ENCODE results near the gene TCHP. TPM values are rescaled to one million over a fixed set of nuclear protein-coding genes. Genes with fewer than 3 reads are reported as not detected.

TCHP gene
- polyA plus RNA-seq, 1 donor from 2014 or later = 12.8 TPM

GRCh38 chr12:109858764-109859163 lies 41.3 kb upstream of the TCHP start:
- H3K36me3 ChIP-seq (ENCODE audit: insufficient read depth, low read length) = peaks cover 3% of the 10 kb centered on the region
- H3K27ac ChIP-seq (ENCODE audit: low read length) = no peak overlapping the region
- H3K27me3 ChIP-seq (ENCODE audit: insufficient read depth, low read depth, low read length) = no peaks in the 10 kb centered on the region

GRCh38 chr12:109860977-109861376 lies 39.1 kb upstream of the TCHP start:
- H2AFZ ChIP-seq (ENCODE audit: low read depth, low read length) = no peak overlapping the region
- no peak overlapping the region for H3K27ac ChIP-seq (ENCODE audit: low read length)
- H4K20me1 ChIP-seq (ENCODE audit: insufficient read depth) = no peaks in the 10 kb centered on the region

More at GRCh38 chr12:109858764-109859163, 41.3 kb upstream of the TCHP start:
- H3F3A ChIP-seq (ENCODE audit: insufficient read depth, low read length, poor library complexity, severe bottlenecking) = no peaks in the 10 kb centered on the region
- H3K79me2 ChIP-seq (replicated peaks; ENCODE audit: insufficient read depth, low read length) = no peaks in the 10 kb centered on the region
- H3K9me2 ChIP-seq (ENCODE audit: insufficient read depth, low read length) = no peaks in the 10 kb centered on the region
- H3K4me3 ChIP-seq (ENCODE audit: low read length) = no peak overlapping the region
- H3K9ac ChIP-seq (ENCODE audit: low read length) = no peak overlapping the region
- no peak overlapping the region for H2AFZ ChIP-seq (ENCODE audit: low read depth, low read length)
- no peaks in the 10 kb centered on the region for H4K20me1 ChIP-seq (ENCODE audit: insufficient read depth)
- TF ChIP-seq TAF1 (IDR thresholded peaks at IDR 0.05; ENCODE audit: low read depth) (no peak), POLR2AphosphoS5 (IDR thresholded peaks at IDR 0.05) (no peak), EP300 (conservative IDR thresholded peaks at IDR 0.05; ENCODE audit: poor library complexity, severe bottlenecking) (no peak), REST (IDR thresholded peaks at IDR 0.05; ENCODE audit: borderline replicate concordance) (no peak), MXI1 (conservative IDR thresholded peaks at IDR 0.05; ENCODE audit: poor library complexity, severe bottlenecking) (no peak), SMC3 (conservative IDR thresholded peaks at IDR 0.05; ENCODE audit: poor library complexity) (no peak), CTCF (IDR thresholded peaks at IDR 0.05; ENCODE audit: poor library complexity, severe bottlenecking) (no peak), RAD21 (conservative IDR thresholded peaks at IDR 0.05) (no peak), EZH2 (IDR thresholded peaks at IDR 0.05; ENCODE audit: borderline replicate concordance, insufficient read depth, low read length, poor library complexity, severe bottlenecking) (no peak)
- H3K4me2 ChIP-seq (ENCODE audit: low read length) = no peak overlapping the region
- no peaks in the 10 kb centered on the region for H3K9me3 ChIP-seq (ENCODE audit: low read length)

More at GRCh38 chr12:109860977-109861376, 39.1 kb upstream of the TCHP start:
- Histone ChIP-seq H3F3A (ENCODE audit: insufficient read depth, low read length, poor library complexity, severe bottlenecking) (no peaks in the 10 kb centered on the region), H3K9me2 (ENCODE audit: insufficient read depth, low read length) (no peaks in the 10 kb centered on the region), H3K9me3 (ENCODE audit: low read length) (no peaks in the 10 kb centered on the region), H3K9ac (ENCODE audit: low read length) (no peak overlapping the region), H3K4me2 (ENCODE audit: low read length) (no peak overlapping the region), H3K4me3 (ENCODE audit: low read length) (no peak overlapping the region), H3K36me3 (ENCODE audit: insufficient read depth, low read length) (peaks cover 3% of the 10 kb centered on the region), H3K27me3 (ENCODE audit: insufficient read depth, low read depth, low read length) (no peaks in the 10 kb centered on the region), H3K79me2 (replicated peaks; ENCODE audit: insufficient read depth, low read length) (no peaks in the 10 kb centered on the region)
- TF ChIP-seq MXI1 (conservative IDR thresholded peaks at IDR 0.05; ENCODE audit: poor library complexity, severe bottlenecking) = no peak
- TF ChIP-seq EP300 (conservative IDR thresholded peaks at IDR 0.05; ENCODE audit: poor library complexity, severe bottlenecking) = no peak
- no peak for TF ChIP-seq SMC3 (conservative IDR thresholded peaks at IDR 0.05; ENCODE audit: poor library complexity)
